Measurements from ENCODE around the gene ARHGAP9.

ARHGAP9 gene

DNA sequence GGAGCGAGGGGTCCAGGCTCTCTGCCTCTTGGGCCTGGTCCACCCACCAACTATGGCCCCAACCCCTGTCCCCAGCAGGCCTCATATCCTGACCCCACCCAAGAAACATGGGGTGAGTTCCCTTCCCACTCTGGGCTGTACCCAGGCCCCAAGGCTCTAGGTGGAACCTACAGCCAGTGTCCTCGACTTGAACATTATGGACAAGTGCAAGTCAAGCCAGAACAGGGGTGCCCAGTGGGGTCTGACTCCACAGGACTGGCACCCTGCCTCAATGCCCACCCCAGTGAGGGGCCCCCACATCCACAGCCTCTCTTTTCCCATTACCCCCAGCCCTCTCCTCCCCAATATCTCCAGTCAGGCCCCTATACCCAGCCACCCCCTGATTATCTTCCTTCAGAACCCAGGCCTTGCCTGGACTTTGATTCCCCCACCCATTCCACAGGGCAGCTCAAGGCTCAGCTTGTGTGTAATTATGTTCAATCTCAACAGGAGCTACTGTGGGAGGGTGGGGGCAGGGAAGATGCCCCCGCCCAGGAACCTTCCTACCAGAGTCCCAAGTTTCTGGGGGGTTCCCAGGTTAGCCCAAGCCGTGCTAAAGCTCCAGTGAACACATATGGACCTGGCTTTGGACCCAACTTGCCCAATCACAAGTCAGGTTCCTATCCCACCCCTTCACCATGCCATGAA, 8.6 kb downstream of the ARHGAP9 start:
- no peak for DNase-seq

DNA sequence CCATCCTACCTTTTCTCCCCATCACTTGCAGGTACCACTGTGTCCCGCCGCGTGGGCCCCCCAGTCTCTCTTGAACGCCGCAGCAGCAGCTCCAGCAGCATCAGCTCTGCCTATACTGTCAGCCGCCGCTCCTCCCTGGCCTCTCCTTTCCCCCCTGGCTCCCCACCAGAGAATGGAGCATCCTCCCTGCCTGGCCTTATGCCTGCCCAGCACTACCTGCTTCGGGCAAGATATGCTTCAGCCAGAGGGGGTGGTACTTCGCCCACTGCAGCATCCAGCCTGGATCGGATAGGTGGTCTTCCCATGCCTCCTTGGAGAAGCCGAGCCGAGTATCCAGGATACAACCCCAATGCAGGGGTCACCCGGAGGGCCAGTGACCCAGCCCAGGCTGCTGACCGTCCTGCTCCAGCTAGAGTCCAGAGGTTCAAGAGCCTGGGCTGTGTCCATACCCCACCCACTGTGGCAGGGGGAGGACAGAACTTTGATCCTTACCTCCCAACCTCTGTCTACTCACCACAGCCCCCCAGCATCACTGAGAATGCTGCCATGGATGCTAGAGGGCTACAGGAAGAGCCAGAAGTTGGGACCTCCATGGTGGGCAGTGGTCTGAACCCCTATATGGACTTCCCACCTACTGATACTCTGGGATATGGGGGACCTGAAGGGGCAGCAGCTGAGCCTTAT, 9.2 kb downstream of the ARHGAP9 start:
- no peak for DNase-seq

DNA sequence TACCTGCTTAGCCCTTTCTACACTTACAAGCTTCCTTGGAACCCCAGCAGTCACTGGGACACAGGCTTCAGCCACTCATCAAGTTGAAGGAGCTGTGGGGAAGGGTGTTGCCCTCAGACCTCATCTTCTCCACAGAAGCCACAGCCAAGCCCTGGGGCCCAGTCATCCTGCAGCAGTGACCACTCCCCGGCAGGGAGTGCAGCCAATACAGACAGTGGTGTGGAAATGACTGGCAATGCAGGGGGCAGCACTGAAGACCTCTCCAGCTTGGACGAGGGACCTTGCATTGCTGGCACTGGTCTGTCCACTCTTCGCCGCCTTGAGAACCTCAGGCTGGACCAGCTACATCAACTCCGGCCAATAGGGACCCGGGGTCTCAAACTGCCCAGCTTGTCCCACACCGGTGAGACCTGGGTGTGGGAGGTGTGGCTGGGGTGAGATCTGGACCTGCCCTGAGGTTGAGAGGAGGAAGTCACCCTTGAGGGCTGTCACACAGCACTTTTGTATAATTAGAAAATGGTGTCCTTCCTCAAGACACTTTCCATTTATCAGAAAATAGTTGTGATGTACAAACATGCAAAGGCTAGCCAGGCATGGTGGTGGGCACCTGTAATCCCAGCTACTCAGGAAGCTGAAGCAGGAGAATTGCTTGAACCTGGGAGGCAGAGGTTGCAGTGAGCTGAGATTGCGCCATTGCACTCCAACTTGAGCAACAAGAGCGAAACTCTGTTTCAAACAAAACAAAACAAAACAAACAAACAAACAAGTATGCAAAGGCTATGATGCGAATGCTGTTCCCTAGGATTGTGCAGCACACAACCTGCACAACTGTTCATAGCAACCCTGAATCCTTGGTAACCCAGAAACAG, 10.1 kb downstream of the ARHGAP9 start:
- DNase-seq, result no peak

DNA sequence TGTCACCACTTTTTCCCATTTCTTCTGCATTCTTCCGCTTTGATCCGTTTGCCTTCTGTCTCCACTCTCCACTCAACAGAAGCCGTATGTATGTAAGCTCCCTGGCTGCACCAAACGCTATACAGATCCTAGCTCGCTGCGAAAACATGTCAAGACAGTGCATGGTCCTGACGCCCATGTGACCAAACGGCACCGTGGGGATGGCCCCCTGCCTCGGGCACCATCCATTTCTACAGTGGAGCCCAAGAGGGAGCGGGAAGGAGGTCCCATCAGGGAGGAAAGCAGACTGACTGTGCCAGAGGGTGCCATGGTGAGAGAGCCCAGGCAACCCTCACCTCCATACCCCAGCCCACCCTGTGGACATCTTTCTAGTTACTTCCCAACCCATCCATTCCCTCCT, 11.8 kb downstream of the ARHGAP9 start:
- DNase-seq, result no peak

DNA sequence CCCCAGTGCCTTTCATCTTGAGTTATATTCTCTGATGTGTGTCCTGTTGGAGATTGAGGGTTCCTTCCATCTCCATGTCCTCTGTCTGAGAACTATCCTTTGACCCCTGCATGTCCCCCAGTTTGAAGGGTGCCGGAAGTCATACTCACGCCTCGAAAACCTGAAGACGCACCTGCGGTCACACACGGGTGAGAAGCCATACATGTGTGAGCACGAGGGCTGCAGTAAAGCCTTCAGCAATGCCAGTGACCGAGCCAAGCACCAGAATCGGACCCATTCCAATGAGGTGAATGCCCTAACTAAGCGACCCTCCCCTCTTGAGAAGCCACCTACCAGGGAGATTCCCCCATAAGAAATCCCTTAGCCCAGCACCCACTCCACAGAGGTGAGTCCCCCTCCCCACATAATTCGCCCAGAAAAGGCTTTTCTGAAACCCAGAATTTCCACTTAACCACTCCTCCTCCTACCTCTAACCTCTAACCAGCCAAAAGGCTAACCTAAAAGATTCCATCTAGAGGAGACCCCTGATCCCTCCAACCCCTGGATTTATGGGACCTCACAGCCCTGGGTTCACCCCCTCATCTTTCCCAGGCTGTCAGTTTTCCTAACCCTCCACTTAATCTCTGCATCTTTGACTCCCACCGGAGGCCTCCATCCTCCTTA, 12.3 kb downstream of the ARHGAP9 start:
- no peak for DNase-seq

- DNase-seq, result no peak
Observed at GRCh38 chr12:57465747-57466505, 13.7 kb downstream of the ARHGAP9 start.

- DNase-seq, result no peak
Observed at GRCh38 chr12:57465030-57465746, 14.5 kb downstream of the ARHGAP9 start.

- DNase-seq, result no peak
Observed at GRCh38 chr12:57464569-57464968, 15.1 kb downstream of the ARHGAP9 start.

DNA sequence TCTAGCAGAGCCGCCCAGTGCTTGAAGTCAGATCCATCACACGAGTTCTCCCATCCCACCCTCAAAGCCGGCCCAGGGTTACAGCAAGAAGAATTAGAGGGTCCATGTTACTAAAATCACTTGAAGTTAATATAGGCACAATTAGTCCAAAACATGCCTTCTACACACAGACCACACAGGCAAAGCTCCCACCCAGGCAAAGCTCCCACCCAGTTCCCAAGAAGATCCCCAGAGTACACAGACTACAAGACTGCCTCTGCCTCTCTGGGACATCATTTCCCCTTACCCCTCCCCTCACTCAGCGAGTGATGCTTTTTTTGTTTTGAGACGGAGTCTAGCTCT, 16.8 kb downstream of the ARHGAP9 start:
- DNase-seq, result no peak

GRCh38 chr12:57462251-57462911, 17.3 kb downstream of the ARHGAP9 start:
- DNase-seq, result peak; percentile 91

DNA sequence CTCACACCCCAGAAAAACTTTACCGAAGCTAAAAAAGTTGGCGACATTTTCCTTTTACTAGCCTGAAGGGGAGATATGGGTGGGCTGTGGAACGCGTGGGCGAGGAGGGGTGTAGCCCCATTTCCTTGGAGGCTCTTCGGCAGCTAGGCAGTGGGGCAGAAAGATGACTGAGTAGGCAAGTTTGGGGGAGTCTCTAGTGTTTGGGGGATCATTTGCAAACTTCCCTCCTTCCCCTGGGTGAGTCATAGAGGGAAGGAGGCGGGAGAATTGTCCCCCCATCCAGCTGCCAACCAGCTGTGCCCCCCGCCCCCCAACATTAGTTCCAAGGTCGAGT, 17.8 kb downstream of the ARHGAP9 start:
- DNase-seq, result no peak

DNA sequence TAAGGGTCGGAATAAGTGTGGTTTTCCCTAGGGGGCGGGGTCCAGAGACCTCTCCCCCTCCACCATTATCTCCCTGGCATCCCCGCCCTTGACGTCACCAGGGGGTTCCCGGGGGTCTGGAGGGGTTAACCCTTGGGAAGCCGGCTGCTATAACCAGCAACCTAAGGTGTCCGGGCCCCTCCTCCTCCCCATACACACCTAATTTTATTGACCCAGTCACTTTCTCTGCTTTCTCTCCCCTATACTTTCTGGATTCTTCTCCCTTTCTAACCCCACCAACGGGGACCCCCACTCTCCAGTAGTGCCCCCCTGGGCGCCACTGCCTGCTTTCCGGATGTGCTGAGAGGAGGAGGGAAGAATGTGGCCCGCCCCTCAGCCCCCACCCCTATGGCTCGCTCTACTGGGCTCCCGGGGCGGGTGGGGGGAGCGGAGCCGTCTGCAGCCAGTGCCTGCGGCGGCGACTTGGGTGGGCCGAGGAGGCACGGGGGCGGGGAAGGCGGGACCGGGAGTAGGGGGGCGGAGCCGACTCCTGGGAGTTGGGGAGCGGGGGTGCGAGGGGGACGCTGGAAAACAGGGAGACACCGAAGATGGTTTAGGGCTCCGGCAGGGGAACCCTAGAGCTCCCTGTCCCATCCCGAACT, 18.3 kb downstream of the ARHGAP9 start:
- DNase-seq, result peak; percentile 28

- DNase-seq, result no peak
Observed at GRCh38 chr12:57460841-57461275, 18.8 kb downstream of the ARHGAP9 start.

- DNase-seq, result peak; percentile 62
Observed at GRCh38 chr12:57460468-57460784, 19.2 kb downstream of the ARHGAP9 start.

- DNase-seq, result no peak
Observed at GRCh38 chr12:57459750-57460467, 19.8 kb downstream of the ARHGAP9 start, which contains the start of gene GLI1. Gene GLI1, plus strand, starts transcription at chr12:57459785. Its CDS starts 3,907 bp downstream, at chr12:57463692.

DNA sequence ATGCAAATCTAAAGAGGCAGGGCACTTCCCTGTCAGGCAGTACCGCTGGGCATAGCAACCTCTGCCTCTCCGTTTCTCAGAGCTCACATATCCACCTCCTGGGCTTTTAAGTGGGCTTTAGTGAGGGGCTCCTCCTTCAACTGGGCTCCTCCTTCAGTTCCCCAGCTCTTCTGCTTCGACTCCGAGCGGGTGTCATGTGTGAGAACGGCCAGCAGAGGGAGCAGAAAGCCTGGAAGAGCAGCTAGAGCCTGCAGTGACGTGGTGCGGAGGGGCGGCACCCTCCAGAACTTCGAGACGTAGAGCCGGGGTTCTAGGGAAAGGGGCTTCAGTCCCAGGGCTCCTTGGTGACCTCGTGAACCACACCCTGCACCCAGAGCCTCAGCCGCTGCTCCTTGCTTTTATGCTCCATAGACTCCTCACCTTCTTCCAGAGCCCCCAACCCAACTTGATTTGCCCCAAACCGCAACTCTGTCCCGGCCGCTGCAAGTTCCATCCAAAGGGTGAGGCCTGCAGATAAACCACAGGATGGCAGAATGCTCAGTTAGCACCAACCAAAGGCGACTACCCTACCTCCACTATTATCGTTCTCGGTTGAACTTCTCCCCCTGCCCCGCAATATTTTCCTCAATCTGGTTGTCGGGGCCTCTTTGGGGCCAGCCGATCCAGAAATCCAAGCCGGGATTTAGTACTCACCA, 20.5 kb downstream of the ARHGAP9 start:
- peak; percentile 93 for DNase-seq

DNA sequence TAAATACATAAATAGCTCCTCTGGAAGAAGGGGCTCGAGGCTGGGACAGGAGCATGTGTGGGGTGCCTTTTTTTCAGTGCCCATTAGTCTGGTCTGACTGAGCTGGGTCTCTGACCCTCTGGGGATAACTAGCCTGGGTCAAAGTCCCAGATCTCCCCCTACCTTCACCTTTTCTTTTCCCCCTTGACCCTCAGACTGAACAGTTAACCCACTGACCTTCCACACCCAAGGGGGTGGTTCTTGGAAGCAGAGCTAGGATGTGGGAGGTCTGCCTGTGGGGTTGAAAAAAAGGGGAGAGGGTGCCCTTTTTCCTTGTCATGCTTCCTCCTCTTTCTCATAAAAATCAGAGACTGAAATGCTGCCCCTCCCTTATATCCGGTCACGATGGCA, 21.0 kb downstream of the ARHGAP9 start:
- DNase-seq, result no peak

DNA sequence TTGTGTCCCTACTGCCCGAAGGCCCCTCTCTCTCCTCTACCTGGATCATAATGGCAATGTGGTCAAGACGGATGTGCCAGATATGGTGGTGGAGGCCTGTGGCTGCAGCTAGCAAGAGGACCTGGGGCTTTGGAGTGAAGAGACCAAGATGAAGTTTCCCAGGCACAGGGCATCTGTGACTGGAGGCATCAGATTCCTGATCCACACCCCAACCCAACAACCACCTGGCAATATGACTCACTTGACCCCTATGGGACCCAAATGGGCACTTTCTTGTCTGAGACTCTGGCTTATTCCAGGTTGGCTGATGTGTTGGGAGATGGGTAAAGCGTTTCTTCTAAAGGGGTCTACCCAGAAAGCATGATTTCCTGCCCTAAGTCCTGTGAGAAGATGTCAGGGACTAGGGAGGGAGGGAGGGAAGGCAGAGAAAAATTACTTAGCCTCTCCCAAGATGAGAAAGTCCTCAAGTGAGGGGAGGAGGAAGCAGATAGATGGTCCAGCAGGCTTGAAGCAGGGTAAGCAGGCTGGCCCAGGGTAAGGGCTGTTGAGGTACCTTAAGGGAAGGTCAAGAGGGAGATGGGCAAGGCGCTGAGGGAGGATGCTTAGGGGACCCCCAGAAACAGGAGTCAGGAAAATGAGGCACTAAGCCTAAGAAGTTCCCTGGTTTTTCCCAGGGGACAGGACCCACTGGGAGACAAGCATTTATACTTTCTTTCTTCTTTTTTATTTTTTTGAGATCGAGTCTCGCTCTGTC, 22.8 kb downstream of the ARHGAP9 start:
- DNase-seq, result no peak
